H9 (cell line): ENCODE results near the gene ANO2. TPM values are rescaled to one million over a fixed set of nuclear protein-coding genes. Genes with fewer than 3 reads are reported as not detected.

Experiments
- DNase-seq: peaks from one replicate; pipeline ENCODE4 v3.0.0-alpha.2; 2017
- H2AFZ ChIP-seq: one replicate; pipeline ENCODE4 v1.6.1; 2013; ENCODE audit warnings: mild to moderate bottlenecking, low read length, control low read depth, moderate library complexity
- H2AK5ac ChIP-seq: 2 replicates; pipeline ENCODE4 v1.6.1; 2013; ENCODE audit warnings: low read length, control low read depth, mixed read lengths; ENCODE audit not compliant: insufficient read length
- H2BK120ac ChIP-seq: one replicate; pipeline ENCODE4 v1.6.1; 2013; ENCODE audit warnings: low read depth, mild to moderate bottlenecking, low read length, control low read depth, inconsistent platforms; ENCODE audit not compliant: poor library complexity, severe bottlenecking
- H2BK12ac ChIP-seq: 2 replicates; pipeline ENCODE4 v1.6.1; 2013; ENCODE audit warnings: low read length, control low read depth, mixed read lengths, low read depth; ENCODE audit not compliant: insufficient read length
- H2BK15ac ChIP-seq: 2 replicates; pipeline ENCODE4 v1.6.1; 2013; ENCODE audit warnings: low read depth, low read length, control low read depth
- H2BK20ac ChIP-seq: one replicate; pipeline ENCODE4 v1.6.1; 2013; ENCODE audit warnings: low read depth, mild to moderate bottlenecking, low read length, control low read depth, inconsistent platforms; ENCODE audit not compliant: poor library complexity, severe bottlenecking
- H2BK5ac ChIP-seq: 2 replicates; pipeline ENCODE4 v1.6.1; 2013; ENCODE audit warnings: low read length, control low read depth, mixed read lengths; ENCODE audit not compliant: insufficient read length
- H3K14ac ChIP-seq: 2 replicates; pipeline ENCODE4 v1.6.1; 2013; ENCODE audit warnings: low read length, control low read depth; ENCODE audit not compliant: insufficient read depth
- H3K18ac ChIP-seq: 2 replicates; pipeline ENCODE4 v1.6.1; 2013; ENCODE audit warnings: low read depth, mild to moderate bottlenecking, mixed read lengths, low read length, control low read depth; ENCODE audit not compliant: insufficient read length
- H3K23ac ChIP-seq: 2 replicates; pipeline ENCODE4 v1.6.1; 2013; ENCODE audit warnings: low read length, control low read depth, mixed read lengths, low read depth; ENCODE audit not compliant: insufficient read length
- H3K23me2 ChIP-seq: 2 replicates; pipeline ENCODE4 v1.6.1; 2013; ENCODE audit warnings: low read depth, mild to moderate bottlenecking, mixed read lengths, low read length, control low read depth; ENCODE audit not compliant: insufficient read length, poor library complexity, severe bottlenecking
- H3K27ac ChIP-seq: 2 replicates; pipeline ENCODE4 v1.5.1; 2013; ENCODE audit warnings: low read length, control low read depth, mixed read lengths, low read depth; ENCODE audit not compliant: insufficient read length
- H3K27me3 ChIP-seq: 2 replicates; pipeline ENCODE4 v1.6.1; 2013; ENCODE audit warnings: low read length, control low read depth, inconsistent platforms; ENCODE audit not compliant: insufficient read depth
- H3K4ac ChIP-seq: 2 replicates; pipeline ENCODE4 v1.6.1; 2013; ENCODE audit warnings: low read depth, mild to moderate bottlenecking, control low read depth, inconsistent platforms, low read length, moderate library complexity
- H3K4me1 ChIP-seq: 2 replicates; pipeline ENCODE4 v1.6.1; 2013; ENCODE audit warnings: low read length, control low read depth, inconsistent platforms; ENCODE audit not compliant: insufficient read depth
- H3K4me2 ChIP-seq: 2 replicates; pipeline ENCODE4 v1.6.1; 2013; ENCODE audit warnings: low read length, control low read depth, mixed read lengths; ENCODE audit not compliant: insufficient read length, insufficient read depth
- H3K56ac ChIP-seq: 2 replicates; pipeline ENCODE4 v1.6.1; 2013; ENCODE audit warnings: low read depth, mild to moderate bottlenecking, mixed read lengths, low read length, control low read depth; ENCODE audit not compliant: insufficient read length
- H3K79me1 ChIP-seq: 2 replicates; pipeline ENCODE4 v1.6.1; 2013; ENCODE audit warnings: low read depth, mild to moderate bottlenecking, moderate library complexity, low read length, control low read depth, inconsistent platforms; ENCODE audit not compliant: insufficient read depth, poor library complexity, severe bottlenecking
- H3K79me2 ChIP-seq: 2 replicates; pipeline ENCODE4 v1.6.1; 2013; ENCODE audit warnings: low read length, control low read depth, inconsistent platforms; ENCODE audit not compliant: insufficient read depth
- H3K9ac ChIP-seq: 2 replicates; pipeline ENCODE4 v1.6.1; 2013; ENCODE audit warnings: low read length, control low read depth, mixed read lengths; ENCODE audit not compliant: insufficient read length; ENCODE audit errors: extremely low read depth
- H3K9me3 ChIP-seq: one replicate; pipeline ENCODE4 v1.6.1; 2013; ENCODE audit warnings: low read depth, low read length, inconsistent platforms; ENCODE audit not compliant: control insufficient read depth
- H3T11ph ChIP-seq: one replicate; pipeline ENCODE4 v1.6.1; 2013; ENCODE audit warnings: mild to moderate bottlenecking, low read length, control low read depth, inconsistent platforms
- H4K20me1 ChIP-seq: one replicate; pipeline ENCODE4 v1.6.1; 2013; ENCODE audit not compliant: control insufficient read depth, insufficient read length, insufficient read depth
- H4K5ac ChIP-seq: 2 replicates; pipeline ENCODE4 v1.6.1; 2013; ENCODE audit warnings: low read depth, mild to moderate bottlenecking, mixed read lengths, low read length, control low read depth; ENCODE audit not compliant: insufficient read length
- H4K8ac ChIP-seq: replicated peaks from 2 replicates; pipeline ENCODE4 v1.6.1; 2013; ENCODE audit warnings: low read length, control low read depth, mixed read lengths, low read depth; ENCODE audit not compliant: insufficient read length
- H4K91ac ChIP-seq: 2 replicates; pipeline ENCODE4 v1.6.1; 2013; ENCODE audit warnings: low read depth, mild to moderate bottlenecking, moderate library complexity, mixed read lengths, low read length, control low read depth; ENCODE audit not compliant: insufficient read length
- H3K27ac Mint-ChIP-seq, 3 experiments: 2 replicates in 2 of 3; 3 replicates in 1 of 3; pipeline ENCODE4 v1.8.0; 2020 to 2021; ENCODE audit warnings: mixed read lengths in 3 of 3, mild to moderate bottlenecking in 1 of 3, moderate library complexity in 1 of 3
- H3K27me3 Mint-ChIP-seq: 2 replicates; pipeline ENCODE4 v1.8.0; 2021; ENCODE audit warnings: low read depth, mild to moderate bottlenecking, moderate library complexity, mixed read lengths
- H3K36me3 Mint-ChIP-seq, 3 experiments: 2 replicates in 2 of 3; 3 replicates in 1 of 3; pipeline ENCODE4 v1.8.0; 2020 to 2021; ENCODE audit warnings: low read depth in 3 of 3, mixed read lengths in 3 of 3; ENCODE audit not compliant: insufficient read depth in 1 of 3
- H3K4me1 Mint-ChIP-seq, 2 experiments: 2 replicates each; pipeline ENCODE4 v1.8.0; 2020; ENCODE audit warnings: mixed read lengths in 2 of 2
- H3K4me3 Mint-ChIP-seq, 2 experiments: 2 replicates in 1 of 2; 3 replicates in 1 of 2; pipeline ENCODE4 v1.8.0; 2020 to 2021; ENCODE audit warnings: mild to moderate bottlenecking in 2 of 2, mixed read lengths in 2 of 2, moderate library complexity in 1 of 2
- H3K9me3 Mint-ChIP-seq, 2 experiments: 2 replicates in 1 of 2; 3 replicates in 1 of 2; pipeline ENCODE4 v1.8.0; 2020; ENCODE audit warnings: mild to moderate bottlenecking in 2 of 2, mixed read lengths in 2 of 2, moderate library complexity in 1 of 2
- CTCF ChIP-seq: fragments of 200-600 bp; sonication (generic); conservative IDR thresholded peaks from 3 replicates; pipeline ENCODE4 v1.8.0; 2021; ENCODE audit warnings: antibody characterized with exemption, mild to moderate bottlenecking
- WGBS: extraction: QIAGEN DNeasy Blood & Tissue Kit; methylation state at CpG from one replicate; pipeline ENCODE4 v1.1.7; 2013; ENCODE audit warnings: missing lambda C conversion rate, low lambda C conversion rate, mixed read lengths; ENCODE audit not compliant: insufficient read length; ENCODE audit errors: extremely low coverage; 5-methylcytosine and 5-hydroxymethylcytosine counted together
- total RNA-seq: library from RNA; stranded (reverse); gene quantifications from 2 replicates; pipeline ENCODE4 v1.2.1, GENCODE V29; 2021

ANO2 gene
- total RNA-seq, 1 experiment from 2014 or later, result 3.8 TPM

- H4K8ac ChIP-seq, result no peak overlapping the region
- H3K79me2 ChIP-seq, result no peaks in the 10 kb centered on the region
- no peak overlapping the region for H3K9ac ChIP-seq
- no peak overlapping the region for H2BK12ac ChIP-seq
- H3K4me1 ChIP-seq, result peaks cover 12% of the 10 kb centered on the region; the same call in 1 of the 2 replicates
- no peak overlapping the region for H2AFZ ChIP-seq
- H3K4me2 ChIP-seq, result peak overlapping the region; percentile 1
- no peak for TF ChIP-seq CTCF
- H4K91ac ChIP-seq, result no peak overlapping the region
- no peak overlapping the region for H2BK120ac ChIP-seq
- Mint-ChIP-seq H3K36me3 (no peaks in the 10 kb centered on the region), H3K27me3 (peaks cover 20% of the 10 kb centered on the region), H3K4me1 (peaks cover 30 to 38% of the 10 kb centered on the region in 2 experiments), H3K9me3 (no peaks in the 10 kb centered on the region), H3K4me3 (peak overlapping the region; percentile 2 to 11; a peak in 4 of 5 replicates), H3K27ac (peak overlapping the region in 2 of 3 experiments; percentile 27 to 53; a peak in 2 of 7 replicates)
- no peak overlapping the region for H3K27ac ChIP-seq
- no peak overlapping the region for H3K23ac ChIP-seq
- no peaks in the 10 kb centered on the region for H3K9me3 ChIP-seq
- H3K27me3 ChIP-seq, result no peaks in the 10 kb centered on the region
- no peaks in the 10 kb centered on the region for H4K20me1 ChIP-seq
- DNase-seq, result peak; percentile 70
- H2BK20ac ChIP-seq, result no peak overlapping the region
- no peak overlapping the region for H3T11ph ChIP-seq
- no peaks in the 10 kb centered on the region for H3K79me1 ChIP-seq
- H3K23me2 ChIP-seq, result no peaks in the 10 kb centered on the region
- no peak overlapping the region for H2AK5ac ChIP-seq
- no peak overlapping the region for H3K4ac ChIP-seq
- H3K14ac ChIP-seq, result no peak overlapping the region; the same call in 1 of the 2 replicates
- no peak overlapping the region for H4K5ac ChIP-seq
- no peak overlapping the region for H2BK15ac ChIP-seq
- H3K56ac ChIP-seq, result no peak overlapping the region
- WGBS, result no CpG with 5 or more reads among the region's 24 CpGs
- H3K18ac ChIP-seq, result no peak overlapping the region
- no peak overlapping the region for H2BK5ac ChIP-seq
Observed at GRCh38 chr12:5964913-5965900, 20.1 kb upstream of the ANO2 start.
